ENCODE results near the gene TACO1.
A peak's percentile ranks its signal among the peaks of the same experiment; 100 is the strongest.

Gene TACO1

DNA sequence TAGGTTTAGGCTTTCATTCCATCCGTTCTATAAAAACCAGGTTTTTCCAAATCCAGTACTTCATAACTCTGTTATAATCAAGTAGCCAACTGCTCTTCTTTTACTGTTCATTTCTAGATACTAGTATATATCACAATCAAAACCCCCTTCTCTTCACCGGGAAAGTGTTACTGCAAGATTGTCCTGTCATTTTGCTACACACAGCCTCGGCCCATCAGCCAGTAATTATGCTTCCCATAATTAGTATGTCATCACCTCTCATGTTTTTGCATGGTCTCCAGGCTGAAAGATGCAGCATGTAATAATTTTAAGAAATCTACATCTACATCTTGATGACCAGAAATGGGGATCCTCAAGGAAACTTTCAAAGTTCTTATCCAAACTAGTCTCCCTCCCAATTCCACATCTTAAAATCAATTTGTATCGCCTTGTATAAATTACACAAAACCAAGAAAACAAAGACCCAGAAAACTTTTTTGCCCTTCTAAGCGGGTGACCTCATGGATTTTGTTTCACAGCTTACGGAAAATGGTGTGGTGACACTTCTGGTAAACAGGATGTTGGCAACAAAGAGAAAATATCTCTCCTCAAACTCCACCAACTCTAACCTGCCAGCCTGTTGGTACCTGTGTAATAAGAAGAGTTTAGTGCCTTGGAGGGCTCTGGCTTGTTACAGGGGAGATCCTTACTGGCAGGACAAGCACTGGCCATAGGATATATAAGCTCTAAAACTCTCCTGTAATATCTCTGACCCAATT is 9.3 kb downstream of the TACO1 start:
- no peak overlapping the region for H3K9ac ChIP-seq (ENCODE audit: insufficient read length)
- no peak overlapping the region for H3K4me3 ChIP-seq
- no peak for DNase-seq (ENCODE audit: low read depth, low spot score)
- H3K36me3 ChIP-seq (ENCODE audit: insufficient read depth, low read length), result peaks cover 35% of the 10 kb centered on the region
- H3K9me3 ChIP-seq (ENCODE audit: low read depth, low read length), result no peaks in the 10 kb centered on the region
- H3K27ac ChIP-seq, result no peak overlapping the region
- no peak for TF ChIP-seq POLR2AphosphoS5 (IDR thresholded peaks at IDR 0.05; ENCODE audit: borderline replicate concordance, low read depth, low read length)
- no peak for TF ChIP-seq EZH2 (IDR thresholded peaks at IDR 0.05)
- no peak for TF ChIP-seq FOXP2 (optimal IDR thresholded peaks at IDR 0.05; ENCODE audit: control extremely low read depth, extremely low read length, insufficient read depth)

DNA sequence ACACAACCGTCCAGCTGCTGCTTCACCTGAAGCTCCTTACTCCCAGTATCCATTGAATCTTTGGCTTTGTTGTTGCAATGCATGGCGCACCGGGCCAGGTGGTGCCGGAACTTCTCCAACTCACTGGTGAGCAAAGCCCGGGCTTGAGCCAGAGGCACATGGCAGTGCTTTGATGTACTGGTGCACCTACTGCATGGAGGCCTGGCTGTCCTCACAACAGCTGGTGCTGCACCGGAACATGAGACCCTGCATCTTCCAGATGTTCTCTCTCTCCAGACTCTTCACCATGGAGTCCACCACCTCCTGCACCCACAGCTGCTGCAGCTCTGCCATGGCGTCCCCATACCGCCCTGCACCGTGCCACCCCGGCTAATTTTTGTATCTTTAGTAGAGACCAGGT is 10.2 kb downstream of the TACO1 start:
- Histone ChIP-seq H3K27ac (no peak overlapping the region), H3K36me3 (ENCODE audit: insufficient read depth, low read length) (peaks cover 26% of the 10 kb centered on the region), H3K4me3 (no peak overlapping the region), H3K9ac (ENCODE audit: insufficient read length) (no peak overlapping the region), H3K9me3 (ENCODE audit: low read depth, low read length) (no peaks in the 10 kb centered on the region)
- TF ChIP-seq FOXP2 (optimal IDR thresholded peaks at IDR 0.05; ENCODE audit: control extremely low read depth, extremely low read length, insufficient read depth), result no peak
- no peak for TF ChIP-seq EZH2 (IDR thresholded peaks at IDR 0.05)
- TF ChIP-seq POLR2AphosphoS5 (IDR thresholded peaks at IDR 0.05; ENCODE audit: borderline replicate concordance, low read depth, low read length), result no peak
- no peak for DNase-seq (ENCODE audit: low read depth, low spot score)

DNA sequence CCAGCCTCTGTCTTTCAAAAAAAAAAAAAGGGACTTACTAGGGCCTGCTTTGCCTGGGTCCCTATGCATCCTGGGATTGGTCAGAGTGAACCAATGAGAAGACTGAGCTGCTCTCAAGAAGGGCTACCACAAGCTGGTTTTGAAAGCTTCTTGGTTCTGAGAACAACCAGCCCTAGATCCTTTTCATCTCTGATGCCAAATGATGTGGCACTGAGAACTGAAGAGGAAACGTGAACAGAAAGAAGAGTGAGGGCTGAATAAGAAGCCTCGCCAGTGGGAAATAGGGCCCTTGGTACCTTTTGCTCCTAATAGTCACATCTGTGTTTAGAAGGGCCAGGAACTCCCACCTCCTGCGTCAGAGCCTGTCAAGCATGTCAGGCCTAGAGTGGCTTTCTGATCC is 10.7 kb downstream of the TACO1 start:
- Histone ChIP-seq H3K9ac (ENCODE audit: insufficient read length) (no peak overlapping the region), H3K4me3 (no peak overlapping the region), H3K36me3 (ENCODE audit: insufficient read depth, low read length) (peaks cover 21% of the 10 kb centered on the region), H3K9me3 (ENCODE audit: low read depth, low read length) (no peaks in the 10 kb centered on the region), H3K27ac (no peak overlapping the region)
- no peak for TF ChIP-seq FOXP2 (optimal IDR thresholded peaks at IDR 0.05; ENCODE audit: control extremely low read depth, extremely low read length, insufficient read depth)
- TF ChIP-seq EZH2 (IDR thresholded peaks at IDR 0.05), result no peak
- TF ChIP-seq POLR2AphosphoS5 (IDR thresholded peaks at IDR 0.05; ENCODE audit: borderline replicate concordance, low read depth, low read length), result no peak
- no peak for DNase-seq (ENCODE audit: low read depth, low spot score)

DNA sequence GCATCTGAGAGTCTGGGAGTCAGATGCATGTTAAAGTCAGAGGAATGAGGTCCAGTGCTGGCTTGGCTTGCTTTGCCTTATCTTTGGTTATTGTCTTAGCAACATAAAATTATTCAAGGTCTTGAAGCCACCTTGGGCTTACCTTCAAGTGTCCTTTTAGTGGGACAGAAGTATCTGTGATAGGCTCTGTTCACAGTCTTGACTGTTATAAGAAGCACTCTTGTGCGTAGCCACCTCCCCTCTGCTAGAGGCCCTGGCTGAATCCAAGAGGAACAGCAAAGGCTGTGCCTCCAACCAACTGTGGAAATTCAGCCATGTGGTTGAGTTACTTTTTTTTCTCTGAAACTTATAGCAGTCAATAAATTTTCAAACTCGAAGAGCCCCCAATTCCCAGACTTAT is 13.0 kb downstream of the TACO1 start:
- H3K9me3 ChIP-seq (ENCODE audit: low read depth, low read length), result no peaks in the 10 kb centered on the region
- TF ChIP-seq POLR2AphosphoS5 (IDR thresholded peaks at IDR 0.05; ENCODE audit: borderline replicate concordance, low read depth, low read length) (no peak), FOXP2 (optimal IDR thresholded peaks at IDR 0.05; ENCODE audit: control extremely low read depth, extremely low read length, insufficient read depth) (no peak), EZH2 (IDR thresholded peaks at IDR 0.05) (no peak)
- no peak overlapping the region for H3K4me3 ChIP-seq
- H3K9ac ChIP-seq (ENCODE audit: insufficient read length), result no peak overlapping the region
- H3K36me3 ChIP-seq (ENCODE audit: insufficient read depth, low read length), result no peaks in the 10 kb centered on the region; the same call in 1 of the 2 replicates
- no peak for DNase-seq (ENCODE audit: low read depth, low spot score)
- H3K27ac ChIP-seq, result no peak overlapping the region

DNA sequence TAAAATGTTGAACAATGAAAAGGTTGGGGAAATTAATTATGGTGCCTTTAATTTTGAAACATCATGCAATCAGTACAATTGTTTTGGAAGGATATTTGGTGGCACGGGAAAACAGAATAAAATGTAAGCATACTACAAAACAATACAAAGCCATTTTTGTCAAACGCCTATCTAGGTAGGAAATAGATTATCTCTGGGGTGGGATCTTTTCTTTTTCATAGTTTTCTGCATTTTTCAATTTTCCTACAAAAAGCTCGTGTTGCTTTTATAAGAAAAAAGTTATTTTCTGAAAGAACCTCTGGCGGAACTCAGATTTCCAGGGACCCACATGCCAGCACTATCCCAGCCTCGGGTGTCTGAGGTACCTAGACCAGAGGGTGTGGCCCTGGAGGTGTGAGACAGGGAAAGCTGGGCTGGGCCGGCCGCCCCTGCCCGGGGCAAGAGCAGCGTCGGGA is 20.6 kb downstream of the TACO1 start:
- no peaks in the 10 kb centered on the region for H3K9me3 ChIP-seq (ENCODE audit: low read depth, low read length)
- TF ChIP-seq EZH2 (IDR thresholded peaks at IDR 0.05) (no peak), FOXP2 (optimal IDR thresholded peaks at IDR 0.05; ENCODE audit: control extremely low read depth, extremely low read length, insufficient read depth) (no peak), POLR2AphosphoS5 (IDR thresholded peaks at IDR 0.05; ENCODE audit: borderline replicate concordance, low read depth, low read length) (no peak)
- H3K36me3 ChIP-seq (ENCODE audit: insufficient read depth, low read length), result no peaks in the 10 kb centered on the region
- peak overlapping the region; percentile 65 for H3K9ac ChIP-seq (ENCODE audit: insufficient read length)
- DNase-seq (ENCODE audit: low read depth, low spot score), result no peak
- H3K27ac ChIP-seq, result no peak overlapping the region
- H3K4me3 ChIP-seq, result peak overlapping the region; percentile 75

DNA sequence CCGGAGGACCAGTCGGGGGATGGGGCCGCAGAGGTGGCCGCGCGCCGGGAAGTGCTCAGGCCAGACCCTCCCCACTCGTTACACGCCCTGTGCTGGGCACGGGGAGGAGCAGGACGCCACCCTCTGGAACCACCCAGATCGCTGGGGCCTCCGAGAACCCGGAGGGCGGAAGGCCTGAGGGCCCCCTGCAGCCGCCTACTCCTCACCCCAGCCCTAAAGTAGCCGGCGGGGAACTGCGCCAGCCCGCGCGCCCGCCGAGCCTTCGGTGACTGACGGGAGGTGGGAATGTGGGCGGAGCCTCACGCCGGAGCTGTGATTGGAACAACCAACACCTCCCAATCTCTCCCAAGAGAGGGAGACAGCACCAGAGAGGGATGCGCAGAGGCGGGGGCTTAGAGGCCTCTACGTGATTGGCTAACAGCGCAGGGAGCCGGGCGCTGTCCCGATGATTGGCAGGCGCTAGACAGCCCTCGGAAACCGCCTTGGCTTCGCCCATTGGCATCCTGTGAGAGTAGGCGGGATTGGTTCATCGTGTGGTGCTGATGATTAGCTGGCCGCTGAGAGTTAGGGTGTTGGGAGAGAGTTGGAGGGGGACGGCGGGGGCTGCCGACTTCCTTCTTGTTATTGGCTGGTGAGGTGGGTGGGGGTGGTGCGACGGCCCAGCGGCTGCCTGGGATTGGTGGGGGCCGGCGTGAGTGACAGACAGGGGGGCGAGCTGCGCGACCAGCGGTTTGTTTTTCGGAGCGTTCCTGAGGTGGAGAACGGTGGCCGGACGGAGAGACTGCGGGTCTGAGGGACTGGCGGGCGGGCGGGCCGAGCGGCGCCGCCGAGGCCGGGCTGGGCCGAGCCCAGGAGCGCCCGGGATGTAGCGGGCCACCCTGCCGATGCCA is 21.2 kb downstream of the TACO1 start, which contains the start of gene MAP3K3:
Gene MAP3K3 (plus strand): TSS at position 734 of the 890 bp plus-strand sequence. CDS start 343 bp downstream, outside the sequence.
- Histone ChIP-seq H3K27ac (no peak within 1 kb of the TSS), H3K9ac (ENCODE audit: insufficient read length) (peak within 1 kb of the TSS; percentile 75), H3K36me3 (ENCODE audit: insufficient read depth, low read length) (no peaks in the 10 kb centered on the region), H3K4me3 (peak within 1 kb of the TSS; percentile 75), H3K9me3 (ENCODE audit: low read depth, low read length) (no peaks in the 10 kb centered on the region)
- peak; percentile 98 for DNase-seq (ENCODE audit: low read depth, low spot score)
- TF ChIP-seq FOXP2 (optimal IDR thresholded peaks at IDR 0.05; ENCODE audit: control extremely low read depth, extremely low read length, insufficient read depth), result no peak
- TF ChIP-seq POLR2AphosphoS5 (IDR thresholded peaks at IDR 0.05; ENCODE audit: borderline replicate concordance, low read depth, low read length), result peak; percentile 96

DNA sequence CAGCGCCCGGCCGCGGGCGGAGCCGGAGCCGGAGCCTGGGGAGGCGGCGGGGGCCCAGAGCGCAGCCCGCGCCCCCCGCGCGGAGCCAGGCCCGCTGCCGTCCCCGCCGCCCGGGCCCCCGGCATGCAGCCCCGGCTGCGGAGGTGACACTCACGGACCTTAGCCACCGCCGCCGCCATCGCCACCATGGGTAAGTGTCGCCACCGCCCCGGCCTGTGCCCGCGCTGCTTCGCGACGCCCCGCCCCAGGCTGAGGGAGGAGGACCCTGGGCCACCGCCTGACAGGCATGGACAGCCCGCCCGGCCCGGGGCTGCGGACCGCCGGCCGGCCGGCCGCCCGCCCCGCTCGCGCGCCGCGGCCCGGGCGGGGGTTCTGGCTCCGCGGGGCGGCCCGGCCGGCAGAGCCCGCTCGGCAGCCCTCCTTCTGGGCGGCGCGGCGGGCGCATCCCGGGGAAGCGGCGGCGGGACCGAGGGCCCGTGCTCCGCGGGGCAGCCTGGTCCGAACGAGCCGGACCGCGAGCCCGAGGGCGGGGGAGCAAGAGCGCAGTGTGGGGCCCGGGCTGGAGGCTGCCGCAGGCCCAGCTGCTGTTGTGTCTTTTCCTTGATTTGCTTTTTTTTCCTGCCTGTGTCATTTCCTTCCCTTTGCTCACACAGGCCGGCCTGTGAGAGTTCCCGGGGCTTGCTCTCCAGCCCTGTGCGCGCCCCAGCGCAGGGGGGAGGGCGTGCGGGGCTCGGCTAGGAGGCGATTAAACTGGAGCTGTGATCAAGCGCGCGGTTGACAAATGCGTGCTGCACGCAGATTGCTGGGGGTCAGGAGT is 22.1 kb downstream of the TACO1 start:
- Histone ChIP-seq H3K27ac (no peak overlapping the region), H3K36me3 (ENCODE audit: insufficient read depth, low read length) (no peaks in the 10 kb centered on the region)
- TF ChIP-seq POLR2AphosphoS5 (IDR thresholded peaks at IDR 0.05; ENCODE audit: borderline replicate concordance, low read depth, low read length), result no peak
- TF ChIP-seq EZH2 (IDR thresholded peaks at IDR 0.05), result no peak
- no peak for TF ChIP-seq FOXP2 (optimal IDR thresholded peaks at IDR 0.05; ENCODE audit: control extremely low read depth, extremely low read length, insufficient read depth)

More for the DNA sequence above, 22.1 kb downstream of the TACO1 start:
- no peak for DNase-seq (ENCODE audit: low read depth, low spot score)
- H3K9me3 ChIP-seq (ENCODE audit: low read depth, low read length), result no peaks in the 10 kb centered on the region
- H3K4me3 ChIP-seq, result peak overlapping the region; percentile 75
- H3K9ac ChIP-seq (ENCODE audit: insufficient read length), result peak overlapping the region; percentile 75

Data from SK-N-MC (cell line).